HL-60 (cell line): Measurements from ENCODE around the gene UBXN4.

Experiments
- DNase-seq, 2 experiments: peaks; one replicate each; pipeline ENCODE4 v3.0.0-alpha.2; 2010 to 2020; ENCODE audit warnings: low read depth in 1 of 2, low spot score in 1 of 2
- H3K27ac ChIP-seq: fragments of 250-450 bp; sonication (Bioruptor Pico); replicated peaks from 2 replicates; pipeline ENCODE4 v1.5.1; 2020; ENCODE audit warnings: mild to moderate bottlenecking, moderate library complexity
- H3K27me3 ChIP-seq: fragments of 250-450 bp; sonication (Bioruptor Pico); 2 replicates; pipeline ENCODE4 v1.5.1; 2021; ENCODE audit warnings: mild to moderate bottlenecking, moderate library complexity; ENCODE audit not compliant: insufficient read depth, poor library complexity, severe bottlenecking
- H3K4me3 ChIP-seq: replicated peaks from 2 replicates; pipeline ENCODE4 v1.5.1; 2011; ENCODE audit warnings: mild to moderate bottlenecking, control low read depth, low read length; ENCODE audit not compliant: insufficient read depth
- CTCF ChIP-seq: IDR thresholded peaks from one replicate; pipeline ENCODE4 v1.5.1; 2011; ENCODE audit warnings: low read length, control low read depth, inconsistent platforms; ENCODE audit not compliant: insufficient read depth
- GABPA ChIP-seq: IDR thresholded peaks from 2 replicates; pipeline ENCODE4 v1.6.1; 2012; ENCODE audit warnings: low read depth
- POLR2AphosphoS5 ChIP-seq: IDR thresholded peaks from 2 replicates; pipeline ENCODE4 v1.6.1; 2012; ENCODE audit warnings: low read depth
- SPI1 ChIP-seq: IDR thresholded peaks from 2 replicates; pipeline ENCODE4 v1.6.1; 2012; ENCODE audit warnings: low read depth, mild to moderate bottlenecking, borderline replicate concordance
- TF ChIP-seq, protein P1 (sequence below): IDR thresholded peaks from 2 replicates; pipeline ENCODE4 v1.6.1; 2012; ENCODE audit warnings: low read depth; ENCODE audit not compliant: insufficient replicate concordance

The UBXN4 gene

GRCh38 chr2:135743860-135744259, 2.2 kb downstream of the UBXN4 start:
- no peaks in the 10 kb centered on the region for H3K27me3 ChIP-seq
- no peak for TF ChIP-seq SPI1
- TF ChIP-seq CTCF, result no peak
- no peak for TF ChIP-seq GABPA
- TF ChIP-seq, protein P1, sequence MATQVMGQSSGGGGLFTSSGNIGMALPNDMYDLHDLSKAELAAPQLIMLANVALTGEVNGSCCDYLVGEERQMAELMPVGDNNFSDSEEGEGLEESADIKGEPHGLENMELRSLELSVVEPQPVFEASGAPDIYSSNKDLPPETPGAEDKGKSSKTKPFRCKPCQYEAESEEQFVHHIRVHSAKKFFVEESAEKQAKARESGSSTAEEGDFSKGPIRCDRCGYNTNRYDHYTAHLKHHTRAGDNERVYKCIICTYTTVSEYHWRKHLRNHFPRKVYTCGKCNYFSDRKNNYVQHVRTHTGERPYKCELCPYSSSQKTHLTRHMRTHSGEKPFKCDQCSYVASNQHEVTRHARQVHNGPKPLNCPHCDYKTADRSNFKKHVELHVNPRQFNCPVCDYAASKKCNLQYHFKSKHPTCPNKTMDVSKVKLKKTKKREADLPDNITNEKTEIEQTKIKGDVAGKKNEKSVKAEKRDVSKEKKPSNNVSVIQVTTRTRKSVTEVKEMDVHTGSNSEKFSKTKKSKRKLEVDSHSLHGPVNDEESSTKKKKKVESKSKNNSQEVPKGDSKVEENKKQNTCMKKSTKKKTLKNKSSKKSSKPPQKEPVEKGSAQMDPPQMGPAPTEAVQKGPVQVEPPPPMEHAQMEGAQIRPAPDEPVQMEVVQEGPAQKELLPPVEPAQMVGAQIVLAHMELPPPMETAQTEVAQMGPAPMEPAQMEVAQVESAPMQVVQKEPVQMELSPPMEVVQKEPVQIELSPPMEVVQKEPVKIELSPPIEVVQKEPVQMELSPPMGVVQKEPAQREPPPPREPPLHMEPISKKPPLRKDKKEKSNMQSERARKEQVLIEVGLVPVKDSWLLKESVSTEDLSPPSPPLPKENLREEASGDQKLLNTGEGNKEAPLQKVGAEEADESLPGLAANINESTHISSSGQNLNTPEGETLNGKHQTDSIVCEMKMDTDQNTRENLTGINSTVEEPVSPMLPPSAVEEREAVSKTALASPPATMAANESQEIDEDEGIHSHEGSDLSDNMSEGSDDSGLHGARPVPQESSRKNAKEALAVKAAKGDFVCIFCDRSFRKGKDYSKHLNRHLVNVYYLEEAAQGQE, result no peak
- no peak for TF ChIP-seq POLR2AphosphoS5
- H3K4me3 ChIP-seq, result no peak overlapping the region; the same call in 1 of the 2 replicates
- DNase-seq, result no peak
- H3K27ac ChIP-seq, result 0 out of 2 replicates have a peak overlapping the region, but pooled peaks have one; percentile 8

- TF ChIP-seq, protein P1, result no peak
- peak; percentile 12 for TF ChIP-seq CTCF
- Histone ChIP-seq H3K4me3 (no peak overlapping the region), H3K27me3 (no peaks in the 10 kb centered on the region), H3K27ac (no peak overlapping the region)
- DNase-seq, result peak; percentile 60 to 62
These were observed 3.2 kb downstream of the UBXN4 start for GRCh38 chr2:135744760-135745314.

GRCh38 chr2:135745545-135745944, 3.9 kb downstream of the UBXN4 start:
- Histone ChIP-seq H3K4me3 (no peak overlapping the region), H3K27me3 (no peaks in the 10 kb centered on the region), H3K27ac (no peak overlapping the region)
- TF ChIP-seq POLR2AphosphoS5 (no peak), SPI1 (no peak), CTCF (no peak)
- TF ChIP-seq, protein P1, result no peak
- DNase-seq, result no peak
